K562 (cell line): ENCODE measurements around the gene GABPB2. TPM values are rescaled to one million over a fixed set of nuclear protein-coding genes. Genes with fewer than 3 reads are reported as not detected.

Experiments used
- ATAC-seq: fragments of 200-7000 bp; cut with Tn5 transposase; 3 replicates; pipeline ENCODE4 v1.9.1; 2020; ENCODE audit warnings: moderate library complexity
- BruUV-seq: library from RNA; stranded (reverse); fragments of 400-500 nt; replicated peaks from 2 replicates; lab custom pipeline; 2021; lab: Mats Ljungman, UMichigan
- CTCF ChIA-PET: fragments of 300-600 bp; formaldehyde crosslinking; extraction: SDS; loops from one replicate; lab custom pipeline; 2021; ENCODE audit warnings: low intra/inter-chr PET ratio; lab: Yijun Ruan, JAX
- POLR2A ChIA-PET: fragments of 300-600, 350-650 bp; sonication (Branson Sonifier 250); formaldehyde crosslinking; extraction: SDS; loops from one replicate; lab custom pipeline; 2021; ENCODE audit warnings: antibody characterized with exemption, inconsistent platforms; lab: Yijun Ruan, JAX
- DNase-seq, 4 experiments: peaks; one replicate each; pipeline versions ENCODE4 v3.0.0 to v3.0.0-alpha.2; 2011 to 2018; ENCODE audit warnings: low spot score in 3 of 4, mixed read lengths in 3 of 4; ENCODE audit errors: extremely low read depth in 1 of 4
- FAIRE-seq: peaks from 2 replicates; lab custom pipeline; 2011; peaks lifted over from hg19 to GRCh38; lab: Jason Lieb, UNC
- H2AFZ ChIP-seq: 2 replicates; pipeline ENCODE4 v1.6.0; 2011; ENCODE audit warnings: low read depth, low read length, control low read depth, inconsistent platforms
- H3K27ac ChIP-seq: fragments of 200-600 bp; 3 replicates; pipeline ENCODE4 v1.8.0; 2011; ENCODE audit warnings: low read depth, mild to moderate bottlenecking, control low read depth, inconsistent platforms, low read length, moderate library complexity, mixed read lengths; ENCODE audit errors: extremely low read depth
- H3K27me3 ChIP-seq, 2 experiments: fragments of 300-600 bp in 1 of 2; 2 replicates in 1 of 2; 3 replicates in 1 of 2; pipeline versions ENCODE4 v1.6.0 to v1.8.0; 2011; ENCODE audit warnings: inconsistent platforms in 2 of 2, low read length in 2 of 2, mild to moderate bottlenecking in 1 of 2, mixed read lengths in 1 of 2, moderate library complexity in 1 of 2; ENCODE audit not compliant: control insufficient read depth in 2 of 2, insufficient read depth in 2 of 2
- H3K36me3 ChIP-seq: fragments of 300-600 bp; 3 replicates; pipeline ENCODE4 v1.8.0; 2011; ENCODE audit warnings: mild to moderate bottlenecking, low read length, inconsistent platforms; ENCODE audit not compliant: control insufficient read depth, insufficient read depth
- H3K4me1 ChIP-seq, 2 experiments: fragments of 200-600 bp in 1 of 2; replicated peaks in 1 of 2; 2 replicates in 1 of 2; 3 replicates in 1 of 2; pipeline versions ENCODE4 v1.5.1 to v1.8.0; 2011; ENCODE audit warnings: inconsistent platforms in 2 of 2, low read length in 2 of 2, mild to moderate bottlenecking in 1 of 2, mixed read lengths in 1 of 2, moderate library complexity in 1 of 2; ENCODE audit not compliant: control insufficient read depth in 2 of 2, insufficient read depth in 2 of 2
- H3K4me2 ChIP-seq: 2 replicates; pipeline ENCODE4 v1.6.1; 2011; ENCODE audit warnings: low read length, control low read depth, inconsistent platforms, mixed read lengths; ENCODE audit not compliant: insufficient read depth
- H3K4me3 ChIP-seq: fragments of 200-600 bp; sonication (generic), shearing (Covaris generic); 2 replicates; pipeline ENCODE4 v1.5.1; 2016; ENCODE audit warnings: control low read depth, inconsistent platforms
- H3K79me2 ChIP-seq: fragments of 200-600 bp; 3 replicates; pipeline ENCODE4 v1.8.0; 2011; ENCODE audit warnings: low read length, inconsistent platforms; ENCODE audit not compliant: control insufficient read depth, insufficient read depth
- H3K9ac ChIP-seq, 2 experiments: 2 replicates each; pipeline versions ENCODE4 v1.6.0 to v1.6.1; 2011; ENCODE audit warnings: low read depth in 2 of 2, low read length in 2 of 2, control low read depth in 1 of 2, inconsistent platforms in 1 of 2, mild to moderate bottlenecking in 1 of 2, mixed read lengths in 1 of 2; ENCODE audit not compliant: insufficient read depth in 1 of 2
- H3K9me1 ChIP-seq: one replicate; pipeline ENCODE4 v1.6.0; 2011; ENCODE audit warnings: inconsistent platforms, mild to moderate bottlenecking, low read length, moderate library complexity; ENCODE audit not compliant: control insufficient read depth, insufficient read depth
- H3K9me3 ChIP-seq: replicated peaks from 2 replicates; pipeline ENCODE4 v1.5.1; 2011; ENCODE audit warnings: low read depth, low read length, inconsistent platforms; ENCODE audit not compliant: control insufficient read depth, insufficient read depth
- H4K20me1 ChIP-seq: replicated peaks from 2 replicates; pipeline ENCODE4 v1.6.1; 2011; ENCODE audit warnings: low read length, inconsistent platforms, mixed read lengths; ENCODE audit not compliant: control insufficient read depth, insufficient read depth
- CEBPB ChIP-seq: fragments of 450-650 bp; IDR thresholded peaks from 2 replicates; pipeline ENCODE4 v1.6.1; 2016; ENCODE audit warnings: missing genetic modification characterization, missing compliant biosample characterization
- ESRRB ChIP-seq: fragments of 250-450 bp; sonication (Bioruptor Pico); IDR thresholded peaks from 2 replicates; pipeline ENCODE4 v1.5.0; 2020; ENCODE audit warnings: mild to moderate bottlenecking, moderate library complexity, borderline replicate concordance
- EZH2 ChIP-seq: IDR thresholded peaks from 2 replicates; pipeline ENCODE4 v1.6.1; 2012; ENCODE audit warnings: low read depth, mild to moderate bottlenecking, inconsistent platforms, low read length, borderline replicate concordance
- SAP30 ChIP-seq: fragments of 200-600 bp; sonication (generic); IDR thresholded peaks from 2 replicates; pipeline ENCODE4 v1.6.1; 2012; ENCODE audit warnings: borderline replicate concordance, low read depth, mild to moderate bottlenecking, moderate library complexity, low read length, control low read depth, inconsistent platforms; ENCODE audit not compliant: insufficient read depth, poor library complexity, severe bottlenecking
- SIRT6 ChIP-seq: IDR thresholded peaks from one replicate; pipeline ENCODE4 v1.6.1; 2012; ENCODE audit warnings: low read depth, mild to moderate bottlenecking, control low read depth, inconsistent platforms, low read length, moderate library complexity
- SRSF9 ChIP-seq: fragments of 200-400 bp; formaldehyde crosslinking; IDR thresholded peaks from 2 replicates; pipeline ENCODE4 v1.6.1; 2017; ENCODE audit warnings: low read depth, low read length, borderline replicate concordance
- TARDBP ChIP-seq: fragments of 450-650 bp; IDR thresholded peaks from 2 replicates; pipeline ENCODE4 v1.6.1; 2016
- TRIM24 ChIP-seq, 2 experiments: fragments of 450-650 bp; IDR thresholded peaks; 2 replicates each; pipeline ENCODE4 v1.6.1; 2016
- ZNF133 ChIP-seq: fragments of 250-450 bp; sonication (Bioruptor Pico); IDR thresholded peaks from 2 replicates; pipeline ENCODE4 v1.4.0; 2020; ENCODE audit warnings: mild to moderate bottlenecking
- ZNF174 ChIP-seq: fragments of 250-450 bp; sonication (Bioruptor Pico); IDR thresholded peaks from 2 replicates; pipeline ENCODE4 v1.4.0; 2020; ENCODE audit warnings: mild to moderate bottlenecking
- ZNF696 ChIP-seq: fragments of 250-450 bp; sonication (Bioruptor Pico); conservative IDR thresholded peaks from 2 replicates; pipeline ENCODE4 v1.4.0; 2020; ENCODE audit warnings: mild to moderate bottlenecking, moderate library complexity
- WGBS: fragments of 100-300 bp; shearing (Covaris generic); methylation state at CpG from one replicate; pipeline ENCODE4 v1.1.6; 2016; ENCODE audit warnings: low coverage, mixed read lengths; ENCODE audit not compliant: insufficient coverage; ENCODE audit errors: missing lambda C conversion rate; 5-methylcytosine and 5-hydroxymethylcytosine counted together
- in situ Hi-C: fragments of 300-500 bp; cut with MboI; formaldehyde crosslinking; loops from 4 replicates; pipeline ENCODE4 v1.15.0; 2018; ENCODE audit warnings: inconsistent platforms, mixed read lengths
- intact Hi-C: fragments of 100-400 bp; cut with micrococcal nuclease; formaldehyde crosslinking; loops from 2 replicates; pipeline ENCODE4 v1.14.2; 2022
- polyA plus RNA-seq, 8 experiments: library from polyadenylated mRNA; depleted of rRNA in 4 of 8; stranded (reverse) in 5 of 8; unstranded in 3 of 8; fragments of >200 nt; fragmentation: Nextera tagmentation in 2 of 8; fragmentation: Illumina TruSeq in 1 of 8; extraction: Ambion mirVana in 2 of 8; extraction: Trizol in 1 of 8; gene quantifications; 2 replicates each; pipeline versions ENCODE4 v1.2.1 to v1.2.3, GENCODE V29; 2011 to 2014; ENCODE audit warnings: inconsistent platforms in 1 of 8, missing spikeins in 1 of 8
- total RNA-seq, 7 experiments: library from RNA; depleted of rRNA in 6 of 7; stranded (reverse); fragments of >200 nt in 6 of 7; fragmentation: Illumina TruSeq in 2 of 7; extraction: Trizol in 2 of 7; gene quantifications; 2 replicates each; pipeline versions ENCODE4 v1.2.1 to v1.2.3, GENCODE V29; 2011 to 2021; ENCODE audit warnings: low replicate concordance in 1 of 7
- TF ChIP-seq, protein P1 (sequence below): fragments of 150-350 bp; conservative IDR thresholded peaks from 2 replicates; pipeline ENCODE4 v1.6.1; 2014; ENCODE audit warnings: low read length
- TF ChIP-seq, protein P2 (sequence below): fragments of 250-450 bp; sonication (Bioruptor Pico); IDR thresholded peaks from 2 replicates; pipeline ENCODE4 v1.4.0; 2020; ENCODE audit warnings: mild to moderate bottlenecking, moderate library complexity, borderline replicate concordance
- TF ChIP-seq, protein P3 (sequence below): fragments of 250-450 bp; sonication (Bioruptor Pico); IDR thresholded peaks from 2 replicates; pipeline ENCODE4 v1.6.1; 2021; ENCODE audit warnings: mild to moderate bottlenecking
- TF ChIP-seq, protein P4 (sequence below), 2 experiments: fragments of 200-800 bp in 1 of 2; sonication (Bioruptor generic) in 1 of 2; sonication (generic) in 1 of 2; formaldehyde crosslinking in 1 of 2; IDR thresholded peaks in 1 of 2; conservative IDR thresholded peaks in 1 of 2; 2 replicates each; pipeline versions ENCODE4 v1.5.0 to v1.6.1; 2016 to 2020; ENCODE audit warnings: missing compliant biosample characterization in 1 of 2, missing genetic modification characterization in 1 of 2, missing genetic modification reagents in 1 of 2

The GABPB2 gene
- total and polyA plus RNA-seq, 9 of the 15 experiments (the other 6 are each of a cell fraction or from before 2014, with no cell fraction given): 2.2 to 13.3 (median 6.1) TPM

DNA sequence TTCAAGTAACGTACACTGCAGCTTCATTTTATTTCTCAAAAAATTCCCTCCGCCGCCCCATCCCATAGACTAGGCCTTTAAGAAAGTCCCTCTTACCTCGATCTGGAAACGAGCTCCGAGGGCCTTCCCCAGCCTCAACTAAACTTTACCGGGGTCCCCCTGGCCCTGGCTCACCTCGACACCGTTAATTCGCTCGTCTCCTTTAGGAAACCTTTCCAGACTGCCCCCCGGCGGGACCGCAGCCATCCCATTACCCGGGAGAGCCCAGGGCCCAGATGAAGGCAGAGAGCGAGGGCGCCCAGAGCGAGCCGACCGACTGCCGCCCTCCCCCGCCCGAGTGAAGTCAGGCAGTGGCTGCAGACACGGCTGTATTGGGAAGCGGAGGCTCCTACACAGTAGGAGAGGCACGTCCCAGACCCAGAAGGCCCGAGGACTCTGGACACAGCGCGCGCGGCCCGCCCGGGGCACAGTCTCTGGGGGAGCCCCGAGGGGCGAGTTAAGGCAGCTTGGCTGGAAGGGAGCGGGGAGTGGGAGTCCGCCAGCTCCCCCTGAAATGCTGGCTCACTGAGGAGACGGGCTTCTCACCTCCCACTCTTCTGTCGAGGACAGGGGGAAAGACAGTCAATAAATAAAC lies 61.3 kb downstream of the GABPB2 start:
- H3K79me2 ChIP-seq: no peaks in the 10 kb centered on the region
- H3K4me1 ChIP-seq: peaks cover 0 to 20% of the 10 kb centered on the region in 2 experiments; a peak in 2 of 5 replicates
- H3K4me2 ChIP-seq: no peak overlapping the region
- peak in 1 of 4 experiments; percentile 6 for DNase-seq
- no peak for ATAC-seq
- intact Hi-C loops: no loop called here
- H3K27me3 ChIP-seq: no peaks in the 10 kb centered on the region
- no TSS peak for BruUV-seq
- ChIA-PET CTCF (no interaction called here), POLR2A (interaction anchor here (0.7 to 1.7 kb wide), 5 partner anchors 12 to 62 kb away, joined by 3 to 6 read pairs (median 3); no protein-coding TSS in a partner anchor)
- no peak overlapping the region for H3K9ac ChIP-seq
- H2AFZ ChIP-seq: no peak overlapping the region
- H3K9me3 ChIP-seq: no peaks in the 10 kb centered on the region
- WGBS: 72% methylated on average over 26 of the region's 39 CpGs
- FAIRE-seq: no peak
- H3K27ac ChIP-seq: no peak overlapping the region
- no peaks in the 10 kb centered on the region for H4K20me1 ChIP-seq
- no peaks in the 10 kb centered on the region for H3K36me3 ChIP-seq
- H3K4me3 ChIP-seq: no peak overlapping the region
- H3K9me1 ChIP-seq: no peaks in the 10 kb centered on the region
- in situ Hi-C loops: no loop called here
- TF ChIP-seq, protein P1, sequence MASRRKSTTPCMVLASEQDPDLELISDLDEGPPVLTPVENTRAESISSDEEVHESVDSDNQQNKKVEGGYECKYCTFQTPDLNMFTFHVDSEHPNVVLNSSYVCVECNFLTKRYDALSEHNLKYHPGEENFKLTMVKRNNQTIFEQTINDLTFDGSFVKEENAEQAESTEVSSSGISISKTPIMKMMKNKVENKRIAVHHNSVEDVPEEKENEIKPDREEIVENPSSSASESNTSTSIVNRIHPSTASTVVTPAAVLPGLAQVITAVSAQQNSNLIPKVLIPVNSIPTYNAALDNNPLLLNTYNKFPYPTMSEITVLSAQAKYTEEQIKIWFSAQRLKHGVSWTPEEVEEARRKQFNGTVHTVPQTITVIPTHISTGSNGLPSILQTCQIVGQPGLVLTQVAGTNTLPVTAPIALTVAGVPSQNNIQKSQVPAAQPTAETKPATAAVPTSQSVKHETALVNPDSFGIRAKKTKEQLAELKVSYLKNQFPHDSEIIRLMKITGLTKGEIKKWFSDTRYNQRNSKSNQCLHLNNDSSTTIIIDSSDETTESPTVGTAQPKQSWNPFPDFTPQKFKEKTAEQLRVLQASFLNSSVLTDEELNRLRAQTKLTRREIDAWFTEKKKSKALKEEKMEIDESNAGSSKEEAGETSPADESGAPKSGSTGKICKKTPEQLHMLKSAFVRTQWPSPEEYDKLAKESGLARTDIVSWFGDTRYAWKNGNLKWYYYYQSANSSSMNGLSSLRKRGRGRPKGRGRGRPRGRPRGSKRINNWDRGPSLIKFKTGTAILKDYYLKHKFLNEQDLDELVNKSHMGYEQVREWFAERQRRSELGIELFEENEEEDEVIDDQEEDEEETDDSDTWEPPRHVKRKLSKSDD: no peak
- TF ChIP-seq EZH2 (no peak), SRSF9 (no peak), SAP30 (no peak), ZNF696 (CRISPR knock-in tag) (no peak), SIRT6 (no peak), CEBPB (tag) (no peak), TARDBP (no peak), ESRRB (CRISPR knock-in tag) (no peak), ZNF133 (CRISPR knock-in tag) (no peak), ZNF174 (CRISPR knock-in tag) (no peak), TRIM24 (IDR thresholded peaks at IDR 0.05) (no peak)
- TF ChIP-seq, protein P2, sequence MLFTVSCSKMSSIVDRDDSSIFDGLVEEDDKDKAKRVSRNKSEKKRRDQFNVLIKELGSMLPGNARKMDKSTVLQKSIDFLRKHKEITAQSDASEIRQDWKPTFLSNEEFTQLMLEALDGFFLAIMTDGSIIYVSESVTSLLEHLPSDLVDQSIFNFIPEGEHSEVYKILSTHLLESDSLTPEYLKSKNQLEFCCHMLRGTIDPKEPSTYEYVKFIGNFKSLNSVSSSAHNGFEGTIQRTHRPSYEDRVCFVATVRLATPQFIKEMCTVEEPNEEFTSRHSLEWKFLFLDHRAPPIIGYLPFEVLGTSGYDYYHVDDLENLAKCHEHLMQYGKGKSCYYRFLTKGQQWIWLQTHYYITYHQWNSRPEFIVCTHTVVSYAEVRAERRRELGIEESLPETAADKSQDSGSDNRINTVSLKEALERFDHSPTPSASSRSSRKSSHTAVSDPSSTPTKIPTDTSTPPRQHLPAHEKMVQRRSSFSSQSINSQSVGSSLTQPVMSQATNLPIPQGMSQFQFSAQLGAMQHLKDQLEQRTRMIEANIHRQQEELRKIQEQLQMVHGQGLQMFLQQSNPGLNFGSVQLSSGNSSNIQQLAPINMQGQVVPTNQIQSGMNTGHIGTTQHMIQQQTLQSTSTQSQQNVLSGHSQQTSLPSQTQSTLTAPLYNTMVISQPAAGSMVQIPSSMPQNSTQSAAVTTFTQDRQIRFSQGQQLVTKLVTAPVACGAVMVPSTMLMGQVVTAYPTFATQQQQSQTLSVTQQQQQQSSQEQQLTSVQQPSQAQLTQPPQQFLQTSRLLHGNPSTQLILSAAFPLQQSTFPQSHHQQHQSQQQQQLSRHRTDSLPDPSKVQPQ: no peak
- TF ChIP-seq, protein P3, sequence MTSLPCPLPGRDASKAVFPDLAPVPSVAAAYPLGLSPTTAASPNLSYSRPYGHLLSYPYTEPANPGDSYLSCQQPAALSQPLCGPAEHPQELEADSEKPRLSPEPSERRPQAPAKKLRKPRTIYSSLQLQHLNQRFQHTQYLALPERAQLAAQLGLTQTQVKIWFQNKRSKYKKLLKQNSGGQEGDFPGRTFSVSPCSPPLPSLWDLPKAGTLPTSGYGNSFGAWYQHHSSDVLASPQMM: no peak
- TF ChIP-seq, protein P4, sequence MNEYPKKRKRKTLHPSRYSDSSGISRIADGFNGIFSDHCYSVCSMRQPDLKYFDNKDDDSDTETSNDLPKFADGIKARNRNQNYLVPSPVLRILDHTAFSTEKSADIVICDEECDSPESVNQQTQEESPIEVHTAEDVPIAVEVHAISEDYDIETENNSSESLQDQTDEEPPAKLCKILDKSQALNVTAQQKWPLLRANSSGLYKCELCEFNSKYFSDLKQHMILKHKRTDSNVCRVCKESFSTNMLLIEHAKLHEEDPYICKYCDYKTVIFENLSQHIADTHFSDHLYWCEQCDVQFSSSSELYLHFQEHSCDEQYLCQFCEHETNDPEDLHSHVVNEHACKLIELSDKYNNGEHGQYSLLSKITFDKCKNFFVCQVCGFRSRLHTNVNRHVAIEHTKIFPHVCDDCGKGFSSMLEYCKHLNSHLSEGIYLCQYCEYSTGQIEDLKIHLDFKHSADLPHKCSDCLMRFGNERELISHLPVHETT (CRISPR knock-in tag; conservative IDR thresholded peaks at IDR 0.05 in 1 of 2, IDR thresholded peaks at IDR 0.05 in 1 of 2): no peak
